HCT116 (cell line): ENCODE data around the gene DNAJC6. TPM values are rescaled to one million over a fixed set of nuclear protein-coding genes. Genes with fewer than 3 reads are reported as not detected.

ENCODE experiments used
- ATAC-seq: fragments of 200-7000 bp; cut with Tn5 transposase; 2 replicates; pipeline ENCODE4 v1.9.1; 2020; ENCODE audit warnings: mild to moderate bottlenecking, moderate library complexity
- BruUV-seq: library from RNA; stranded (reverse); fragments of 400-500 nt; replicated peaks from 2 replicates; lab custom pipeline; 2021; lab: Mats Ljungman, UMichigan
- CTCF ChIA-PET: fragments of 300-600 bp; sonication (Branson Sonifier 250); formaldehyde crosslinking; loops from one replicate; lab custom pipeline; 2021; ENCODE audit warnings: antibody characterized with exemption; lab: Charles Lee
- POLR2A ChIA-PET: fragments of 300-600, 350-600 bp; sonication (Branson Sonifier 250); formaldehyde crosslinking; loops from one replicate; lab custom pipeline; 2021; ENCODE audit warnings: antibody characterized with exemption; lab: Charles Lee
- RAD21 ChIA-PET, 2 experiments: fragments of 300-600 bp; sonication (Branson Sonifier 250); formaldehyde crosslinking; loops; one replicate each; lab custom pipeline; 2023; ENCODE audit warnings: low total read pairs in 2 of 2; ENCODE audit not compliant: uncharacterized antibody in 2 of 2, unreplicated experiment in 2 of 2, low non-redundant PET in 1 of 2; lab: Charles Lee
- DNase-seq: peaks from one replicate; pipeline ENCODE4 v3.0.0-alpha.2; 2010; ENCODE audit warnings: low read depth, low spot score
- H2AFZ ChIP-seq: fragments of 200-600 bp; shearing (Covaris generic), sonication (generic); 2 replicates; pipeline ENCODE4 v1.6.1; 2017; ENCODE audit warnings: low read depth, mixed run types, mixed read lengths, antibody characterized with exemption, low read length; ENCODE audit not compliant: poor library complexity, severe bottlenecking
- H3K27ac ChIP-seq: 2 replicates; pipeline ENCODE4 v1.5.1; 2012; ENCODE audit warnings: low read depth, low read length
- H3K27me3 ChIP-seq: fragments of 200-600 bp; sonication (generic); 2 replicates; pipeline ENCODE4 v1.6.1; 2016; ENCODE audit warnings: mixed run types, low read length, mixed read lengths; ENCODE audit not compliant: insufficient read depth
- H3K36me3 ChIP-seq, 2 experiments: fragments of 200-500 bp in 1 of 2; fragments of 200-600 bp in 1 of 2; sonication (Bioruptor generic) in 1 of 2; sonication (generic) in 1 of 2; 2 replicates each; pipeline versions ENCODE4 v1.5.1 to v1.6.1; 2014 to 2016; ENCODE audit warnings: low read length in 2 of 2, inconsistent platforms in 1 of 2, mixed read lengths in 1 of 2, mixed run types in 1 of 2; ENCODE audit not compliant: insufficient read depth in 2 of 2, control insufficient read depth in 1 of 2
- H3K4me1 ChIP-seq, 2 experiments: fragments of 200-600 bp in 1 of 2; sonication (generic) in 1 of 2; 2 replicates each; pipeline versions ENCODE4 v1.5.1 to v1.6.1; 2012 to 2017; ENCODE audit warnings: low read length in 2 of 2, inconsistent platforms in 1 of 2, mild to moderate bottlenecking in 1 of 2, mixed read lengths in 1 of 2, mixed run types in 1 of 2, moderate library complexity in 1 of 2; ENCODE audit not compliant: insufficient read depth in 2 of 2, control insufficient read depth in 1 of 2
- H3K4me2 ChIP-seq: fragments of 200-600 bp; sonication (generic); 2 replicates; pipeline ENCODE4 v1.6.1; 2017; ENCODE audit warnings: mixed run types, low read length, mixed read lengths
- H3K4me3 ChIP-seq, 2 experiments: fragments of 200-600 bp in 1 of 2; sonication (generic) in 1 of 2; replicated peaks in 1 of 2; 2 replicates each; pipeline ENCODE4 v1.5.1; 2011 to 2016; ENCODE audit warnings: low read length in 2 of 2, control low read depth in 1 of 2, low read depth in 1 of 2, mild to moderate bottlenecking in 1 of 2, mixed read lengths in 1 of 2, mixed run types in 1 of 2
- H3K79me2 ChIP-seq: fragments of 200-600 bp; sonication (generic); 2 replicates; pipeline ENCODE4 v1.6.1; 2017; ENCODE audit warnings: mild to moderate bottlenecking, mixed run types, low read length, moderate library complexity, mixed read lengths; ENCODE audit not compliant: insufficient read depth
- H3K9ac ChIP-seq: fragments of 200-600 bp; sonication (generic); 2 replicates; pipeline ENCODE4 v1.6.1; 2016; ENCODE audit warnings: low read length, mixed read lengths
- H3K9me2 ChIP-seq: fragments of 200-600 bp; sonication (generic), shearing (Covaris generic); 2 replicates; pipeline ENCODE4 v1.6.1; 2017; ENCODE audit warnings: mixed run types, mild to moderate bottlenecking, moderate library complexity; ENCODE audit not compliant: insufficient read depth
- H3K9me3 ChIP-seq, 2 experiments: fragments of 200-500 bp in 1 of 2; fragments of 200-600 bp in 1 of 2; sonication (Bioruptor generic) in 1 of 2; sonication (generic) in 1 of 2; 2 replicates each; pipeline ENCODE4 v1.6.1; 2014 to 2017; ENCODE audit warnings: low read length in 2 of 2, mixed read lengths in 2 of 2, inconsistent platforms in 1 of 2, low read depth in 1 of 2, mild to moderate bottlenecking in 1 of 2, mixed run types in 1 of 2, moderate library complexity in 1 of 2; ENCODE audit not compliant: control insufficient read depth in 1 of 2, insufficient read depth in 1 of 2
- H4K20me1 ChIP-seq: fragments of 200-600 bp; sonication (generic), shearing (Covaris generic); 2 replicates; pipeline ENCODE4 v1.6.1; 2017; ENCODE audit warnings: mixed run types, mild to moderate bottlenecking, moderate library complexity; ENCODE audit not compliant: insufficient read depth
- CBX3 ChIP-seq: IDR thresholded peaks from 2 replicates; pipeline ENCODE4 v1.6.1; 2012; ENCODE audit warnings: low read depth
- EGR1 ChIP-seq: IDR thresholded peaks from 2 replicates; pipeline ENCODE4 v1.6.1; 2012; ENCODE audit warnings: low read depth
- ELF1 ChIP-seq: IDR thresholded peaks from 2 replicates; pipeline ENCODE4 v1.6.1; 2012; ENCODE audit warnings: low read depth, borderline replicate concordance
- EZH2 ChIP-seq: fragments of 200-600 bp; sonication (generic); IDR thresholded peaks from 2 replicates; pipeline ENCODE4 v1.6.1; 2017; ENCODE audit warnings: antibody characterized with exemption, mixed run types
- EZH2phosphoT487 ChIP-seq: fragments of 200-600 bp; IDR thresholded peaks from 2 replicates; pipeline ENCODE4 v1.6.1; 2018; ENCODE audit warnings: antibody characterized with exemption, borderline replicate concordance
- JUND ChIP-seq: IDR thresholded peaks from 2 replicates; pipeline ENCODE4 v1.6.1; 2012
- POLR2A ChIP-seq: IDR thresholded peaks from 2 replicates; pipeline ENCODE4 v1.7.0; 2011; ENCODE audit warnings: borderline replicate concordance; ENCODE audit not compliant: insufficient read depth, insufficient read length; ENCODE audit errors: extremely low read depth
- POLR2AphosphoS5 ChIP-seq: IDR thresholded peaks from 2 replicates; pipeline ENCODE4 v1.6.1; 2011; ENCODE audit warnings: mild to moderate bottlenecking, low read depth, low read length, moderate library complexity
- RAD21 ChIP-seq: IDR thresholded peaks from 2 replicates; pipeline ENCODE4 v1.6.1; 2012; ENCODE audit warnings: low read depth, mild to moderate bottlenecking
- SIN3A ChIP-seq: IDR thresholded peaks from 2 replicates; pipeline ENCODE4 v1.6.1; 2012; ENCODE audit warnings: low read depth
- SRF ChIP-seq: IDR thresholded peaks from 2 replicates; pipeline ENCODE4 v1.6.1; 2012; ENCODE audit warnings: low read depth
- TCF7L2 ChIP-seq: IDR thresholded peaks from 2 replicates; pipeline ENCODE4 v1.7.0; 2011; ENCODE audit warnings: borderline replicate concordance, inconsistent platforms; ENCODE audit not compliant: insufficient read depth, insufficient read length; ENCODE audit errors: extremely low read depth
- ZBTB33 ChIP-seq: IDR thresholded peaks from 2 replicates; pipeline ENCODE4 v1.6.1; 2011; ENCODE audit warnings: mild to moderate bottlenecking, low read length, moderate library complexity; ENCODE audit not compliant: insufficient replicate concordance; ENCODE audit errors: extremely low read depth
- ZFX ChIP-seq: fragments of 450-650 bp; IDR thresholded peaks from 2 replicates; pipeline ENCODE4 v1.6.1; 2017
- ZNF274 ChIP-seq: fragments of 200-500 bp; sonication (Bioruptor generic); IDR thresholded peaks from 2 replicates; pipeline ENCODE4 v1.6.1; 2014; ENCODE audit warnings: mild to moderate bottlenecking, low read depth, low read length, inconsistent platforms
- intact Hi-C: fragments of 100-400 bp; cut with micrococcal nuclease; formaldehyde crosslinking; loops from 2 replicates; pipeline ENCODE4 v1.10.0; 2022
- total RNA-seq: library from RNA; stranded (reverse); gene quantifications from one replicate; pipeline ENCODE4 v1.2.1, GENCODE V29; 2021; ENCODE audit not compliant: unreplicated experiment
- TF ChIP-seq, protein P1 (sequence below): IDR thresholded peaks from 2 replicates; pipeline ENCODE4 v1.6.1; 2012; ENCODE audit warnings: low read depth
- TF ChIP-seq, protein P2 (sequence below): IDR thresholded peaks from 2 replicates; pipeline ENCODE4 v1.6.1; 2012

The DNAJC6 gene
- total RNA-seq, 1 experiment from 2014 or later: 9.0 TPM

GRCh38 chr1:65372557-65372956, 63.2 kb downstream of the DNAJC6 start:
- BruUV-seq: no TSS peak
- RAD21 ChIA-PET: no interaction called here

More at GRCh38 chr1:65372557-65372956, 63.2 kb downstream of the DNAJC6 start:
- no peaks in the 10 kb centered on the region for H3K79me2 ChIP-seq
- H3K27me3 ChIP-seq: no peaks in the 10 kb centered on the region
- ChIA-PET POLR2A (no interaction called here), CTCF (no interaction called here)
- ATAC-seq (no peak), DNase-seq (no peak)
- no peak overlapping the region for H3K27ac ChIP-seq
- H4K20me1 ChIP-seq: no peaks in the 10 kb centered on the region
- H3K4me3 ChIP-seq: no peak overlapping the region
- intact Hi-C loops: no loop called here
- H3K4me2 ChIP-seq: no peak overlapping the region
- no peak overlapping the region for H2AFZ ChIP-seq
- no peak for TF ChIP-seq POLR2AphosphoS5
- TF ChIP-seq EZH2phosphoT487: no peak
- TF ChIP-seq, protein P1, sequence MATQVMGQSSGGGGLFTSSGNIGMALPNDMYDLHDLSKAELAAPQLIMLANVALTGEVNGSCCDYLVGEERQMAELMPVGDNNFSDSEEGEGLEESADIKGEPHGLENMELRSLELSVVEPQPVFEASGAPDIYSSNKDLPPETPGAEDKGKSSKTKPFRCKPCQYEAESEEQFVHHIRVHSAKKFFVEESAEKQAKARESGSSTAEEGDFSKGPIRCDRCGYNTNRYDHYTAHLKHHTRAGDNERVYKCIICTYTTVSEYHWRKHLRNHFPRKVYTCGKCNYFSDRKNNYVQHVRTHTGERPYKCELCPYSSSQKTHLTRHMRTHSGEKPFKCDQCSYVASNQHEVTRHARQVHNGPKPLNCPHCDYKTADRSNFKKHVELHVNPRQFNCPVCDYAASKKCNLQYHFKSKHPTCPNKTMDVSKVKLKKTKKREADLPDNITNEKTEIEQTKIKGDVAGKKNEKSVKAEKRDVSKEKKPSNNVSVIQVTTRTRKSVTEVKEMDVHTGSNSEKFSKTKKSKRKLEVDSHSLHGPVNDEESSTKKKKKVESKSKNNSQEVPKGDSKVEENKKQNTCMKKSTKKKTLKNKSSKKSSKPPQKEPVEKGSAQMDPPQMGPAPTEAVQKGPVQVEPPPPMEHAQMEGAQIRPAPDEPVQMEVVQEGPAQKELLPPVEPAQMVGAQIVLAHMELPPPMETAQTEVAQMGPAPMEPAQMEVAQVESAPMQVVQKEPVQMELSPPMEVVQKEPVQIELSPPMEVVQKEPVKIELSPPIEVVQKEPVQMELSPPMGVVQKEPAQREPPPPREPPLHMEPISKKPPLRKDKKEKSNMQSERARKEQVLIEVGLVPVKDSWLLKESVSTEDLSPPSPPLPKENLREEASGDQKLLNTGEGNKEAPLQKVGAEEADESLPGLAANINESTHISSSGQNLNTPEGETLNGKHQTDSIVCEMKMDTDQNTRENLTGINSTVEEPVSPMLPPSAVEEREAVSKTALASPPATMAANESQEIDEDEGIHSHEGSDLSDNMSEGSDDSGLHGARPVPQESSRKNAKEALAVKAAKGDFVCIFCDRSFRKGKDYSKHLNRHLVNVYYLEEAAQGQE: no peak
- TF ChIP-seq, protein P2, sequence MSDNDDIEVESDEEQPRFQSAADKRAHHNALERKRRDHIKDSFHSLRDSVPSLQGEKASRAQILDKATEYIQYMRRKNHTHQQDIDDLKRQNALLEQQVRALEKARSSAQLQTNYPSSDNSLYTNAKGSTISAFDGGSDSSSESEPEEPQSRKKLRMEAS: no peak
- TF ChIP-seq SIN3A: no peak
- no peak for TF ChIP-seq EGR1
- TF ChIP-seq ZFX: no peak
- no peak for TF ChIP-seq ELF1
- TF ChIP-seq SRF: no peak
- no peak for TF ChIP-seq TCF7L2
- no peak for TF ChIP-seq POLR2A
- TF ChIP-seq CBX3: no peak
- no peak for TF ChIP-seq JUND
- TF ChIP-seq EZH2: no peak
- TF ChIP-seq ZNF274: no peak
- TF ChIP-seq RAD21: no peak
- TF ChIP-seq ZBTB33: no peak
- H3K9me3 ChIP-seq: no peaks in the 10 kb centered on the region
- H3K4me1 ChIP-seq: no peaks in the 10 kb centered on the region
- H3K36me3 ChIP-seq: no peaks in the 10 kb centered on the region
- no peak overlapping the region for H3K9ac ChIP-seq
- H3K9me2 ChIP-seq: no peaks in the 10 kb centered on the region
